ENCODE results near the gene ZKSCAN5. TPM values are rescaled to one million over a fixed set of nuclear protein-coding genes. Genes with fewer than 3 reads are reported as not detected.
A peak's percentile ranks its signal among the peaks of the same experiment; 100 is the strongest.

The ZKSCAN5 gene
- total RNA-seq, 3 donors from 2014 or later (not counting 1 experiment from before 2014, with no cell fraction given) = 6.8 to 9.7 (median 7.4) TPM

DNA sequence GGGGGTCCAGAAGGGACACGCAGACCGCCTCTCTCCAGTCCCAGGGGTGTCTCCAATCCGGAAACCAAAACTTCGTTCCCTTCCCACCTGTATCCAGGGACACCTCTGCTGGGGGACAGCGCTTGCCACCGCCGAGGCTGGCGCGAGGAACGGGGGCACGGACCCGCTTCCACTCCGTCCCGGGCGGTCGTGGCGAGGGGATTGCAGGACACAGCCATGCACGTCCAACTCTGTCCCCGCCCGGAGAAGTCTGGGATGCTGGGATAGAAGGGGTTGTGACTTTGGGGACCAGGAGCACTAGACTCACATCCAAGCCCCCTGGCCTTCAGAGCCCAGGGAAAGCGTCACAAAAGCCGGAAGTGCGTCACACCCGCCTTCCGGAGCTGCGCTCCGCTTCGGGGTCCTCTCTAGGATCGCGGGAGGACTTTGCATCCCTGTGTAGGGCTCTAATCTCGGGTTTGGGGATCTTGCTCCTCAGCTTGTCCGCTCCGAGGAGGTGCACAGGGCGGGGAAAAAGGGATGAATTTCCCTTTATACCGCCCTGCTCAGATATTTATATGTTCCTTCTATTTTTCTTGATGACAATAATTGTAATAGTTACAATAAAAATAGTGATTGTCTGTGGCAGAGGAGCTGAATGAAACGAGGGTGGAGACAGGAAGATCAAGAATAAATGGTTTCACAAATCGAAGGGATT, 47.5 kb downstream of the ZKSCAN5 start, which contains the start of gene FAM200A:
Gene FAM200A, minus strand, starts transcription at position 348 of the 697 bp plus-strand sequence. CDS start 3,707 bp downstream, outside the sequence.
- peak within 1 kb of the TSS; percentile 94 to 95 for H3K27ac Mint-ChIP-seq
- H3K27ac ChIP-seq (ENCODE audit: low read length) = peak within 1 kb of the TSS; percentile 82
- no peaks in the 10 kb centered on the region for H3K9me3 ChIP-seq (ENCODE audit: control insufficient read depth, insufficient read depth, low read length)
- peak; percentile 97 to 99 (median 98) for ATAC-seq
- H3K4me1 ChIP-seq (ENCODE audit: control insufficient read depth, insufficient read depth, low read length) = peaks cover 11% of the 10 kb centered on the region
- peaks cover 24 to 40% of the 10 kb centered on the region in 2 donors for H3K4me1 Mint-ChIP-seq
- peak; percentile 79 to 96 for DNase-seq
- no peaks in the 10 kb centered on the region for H3K27me3 ChIP-seq (ENCODE audit: control insufficient read depth, insufficient read depth, low read length)
- H3K27me3 Mint-ChIP-seq (ENCODE audit: low read depth in 2 of 2) = no peaks in the 10 kb centered on the region
- peak within 1 kb of the TSS; percentile 92 for H3K4me3 Mint-ChIP-seq
- no peak for TF ChIP-seq CTCF (IDR thresholded peaks at IDR 0.05)
- H3K9me3 Mint-ChIP-seq = no peaks in the 10 kb centered on the region
- WGBS (ENCODE audit: insufficient coverage) = under 1% methylated on average over 35 of the region's 37 CpGs
- H3K36me3 ChIP-seq (ENCODE audit: control insufficient read depth, insufficient read depth, low read length) = peaks cover 20% of the 10 kb centered on the region
- H3K36me3 Mint-ChIP-seq = peaks cover 6% of the 10 kb centered on the region
- peak within 1 kb of the TSS; percentile 90 for H3K4me3 ChIP-seq (ENCODE audit: low read length)
- intact Hi-C loops (cut with micrococcal nuclease) = loop anchor here (1.0 to 5.0 kb wide), 3 partner anchors 48 to 145 kb away; partner anchors contain the start of genes BUD31, PDAP1, ZKSCAN5 and ZNF394

- DNase-seq (no peak), ATAC-seq (no peak)
- H3K9me3 Mint-ChIP-seq = no peaks in the 10 kb centered on the region
- peaks cover 14% of the 10 kb centered on the region for H3K36me3 ChIP-seq (ENCODE audit: control insufficient read depth, insufficient read depth, low read length)
- peaks cover 36 to 50% of the 10 kb centered on the region in 2 donors for H3K4me1 Mint-ChIP-seq
- H3K4me1 ChIP-seq (ENCODE audit: control insufficient read depth, insufficient read depth, low read length) = peaks cover 22% of the 10 kb centered on the region
- peak overlapping the region; percentile 94 to 95 for H3K27ac Mint-ChIP-seq
- no peak for TF ChIP-seq CTCF (IDR thresholded peaks at IDR 0.05)
- H3K27ac ChIP-seq (ENCODE audit: low read length) = no peak overlapping the region
- peak overlapping the region; percentile 92 for H3K4me3 Mint-ChIP-seq
- no peaks in the 10 kb centered on the region for H3K27me3 ChIP-seq (ENCODE audit: control insufficient read depth, insufficient read depth, low read length)
- no peaks in the 10 kb centered on the region for H3K9me3 ChIP-seq (ENCODE audit: control insufficient read depth, insufficient read depth, low read length)
- H3K4me3 ChIP-seq (ENCODE audit: low read length) = no peak overlapping the region
- H3K27me3 Mint-ChIP-seq (ENCODE audit: low read depth in 2 of 2) = no peaks in the 10 kb centered on the region
- peaks cover 5% of the 10 kb centered on the region for H3K36me3 Mint-ChIP-seq
- WGBS (ENCODE audit: insufficient coverage) = 96% methylated on average over 3 of the region's 4 CpGs
- intact Hi-C loops (cut with micrococcal nuclease) = loop anchor here (5.0 kb wide), 1 partner anchor 146 kb away; the partner anchor contains the start of genes BUD31 and PDAP1
Observed at GRCh38 chr7:99553039-99553438, 48.6 kb downstream of the ZKSCAN5 start.

- Mint-ChIP-seq H3K9me3 (no peaks in the 10 kb centered on the region), H3K36me3 (no peaks in the 10 kb centered on the region), H3K4me3 (peak overlapping the region; percentile 31), H3K4me1 (peaks cover 42 to 57% of the 10 kb centered on the region in 2 donors), H3K27ac (peak overlapping the region; percentile 32 to 70), H3K27me3 (ENCODE audit: low read depth in 2 of 2) (no peaks in the 10 kb centered on the region)
- intact Hi-C loops (cut with micrococcal nuclease) = loop anchor here (5.0 kb wide), 1 partner anchor 148 kb away; the partner anchor contains the start of genes BUD31 and PDAP1
- H3K27me3 ChIP-seq (ENCODE audit: control insufficient read depth, insufficient read depth, low read length) = no peaks in the 10 kb centered on the region
- peaks cover 33% of the 10 kb centered on the region for H3K4me1 ChIP-seq (ENCODE audit: control insufficient read depth, insufficient read depth, low read length)
- DNase-seq (no peak), ATAC-seq (no peak)
- H3K27ac ChIP-seq (ENCODE audit: low read length) = no peak overlapping the region
- H3K36me3 ChIP-seq (ENCODE audit: control insufficient read depth, insufficient read depth, low read length) = peaks cover 10% of the 10 kb centered on the region
- no peak overlapping the region for H3K4me3 ChIP-seq (ENCODE audit: low read length)
- H3K9me3 ChIP-seq (ENCODE audit: control insufficient read depth, insufficient read depth, low read length) = no peaks in the 10 kb centered on the region
- no peak for TF ChIP-seq CTCF (IDR thresholded peaks at IDR 0.05)
- WGBS (ENCODE audit: insufficient coverage) = 92% methylated on average over 2 of the region's 2 CpGs
Observed at GRCh38 chr7:99554939-99555338, 50.5 kb downstream of the ZKSCAN5 start.
